Measurements from ENCODE around the gene PRX. TPM values are rescaled to one million over a fixed set of nuclear protein-coding genes. Genes with fewer than 3 reads are reported as not detected.
A peak's percentile ranks its signal among the peaks of the same experiment; 100 is the strongest.

PRX gene
- total and polyA plus RNA-seq, 9 of the 15 experiments (the other 6 are each of a cell fraction or from before 2014, with no cell fraction given): 0.65 to 3.5 (median 1.7) TPM; not detected in 2

GRCh38 chr19:40445780-40446262 lies 32.6 kb upstream of the PRX start (continued):
- TF ChIP-seq, protein P1, sequence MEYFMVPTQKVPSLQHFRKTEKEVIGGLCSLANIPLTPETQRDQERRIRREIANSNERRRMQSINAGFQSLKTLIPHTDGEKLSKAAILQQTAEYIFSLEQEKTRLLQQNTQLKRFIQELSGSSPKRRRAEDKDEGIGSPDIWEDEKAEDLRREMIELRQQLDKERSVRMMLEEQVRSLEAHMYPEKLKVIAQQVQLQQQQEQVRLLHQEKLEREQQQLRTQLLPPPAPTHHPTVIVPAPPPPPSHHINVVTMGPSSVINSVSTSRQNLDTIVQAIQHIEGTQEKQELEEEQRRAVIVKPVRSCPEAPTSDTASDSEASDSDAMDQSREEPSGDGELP (CRISPR knock-in tag; IDR thresholded peaks at IDR 0.05; ENCODE audit: borderline replicate concordance): 0 out of 2 replicates have a peak, but pooled peaks have one; percentile 8
- TF ChIP-seq POLR2H (tag; IDR thresholded peaks at IDR 0.05; ENCODE audit: low read depth): no peak
- TF ChIP-seq ZC3H8 (IDR thresholded peaks at IDR 0.05): no peak
- peak; percentile 59 for TF ChIP-seq EP300 (IDR thresholded peaks at IDR 0.05; ENCODE audit: low read length)
- TF ChIP-seq, protein P2, sequence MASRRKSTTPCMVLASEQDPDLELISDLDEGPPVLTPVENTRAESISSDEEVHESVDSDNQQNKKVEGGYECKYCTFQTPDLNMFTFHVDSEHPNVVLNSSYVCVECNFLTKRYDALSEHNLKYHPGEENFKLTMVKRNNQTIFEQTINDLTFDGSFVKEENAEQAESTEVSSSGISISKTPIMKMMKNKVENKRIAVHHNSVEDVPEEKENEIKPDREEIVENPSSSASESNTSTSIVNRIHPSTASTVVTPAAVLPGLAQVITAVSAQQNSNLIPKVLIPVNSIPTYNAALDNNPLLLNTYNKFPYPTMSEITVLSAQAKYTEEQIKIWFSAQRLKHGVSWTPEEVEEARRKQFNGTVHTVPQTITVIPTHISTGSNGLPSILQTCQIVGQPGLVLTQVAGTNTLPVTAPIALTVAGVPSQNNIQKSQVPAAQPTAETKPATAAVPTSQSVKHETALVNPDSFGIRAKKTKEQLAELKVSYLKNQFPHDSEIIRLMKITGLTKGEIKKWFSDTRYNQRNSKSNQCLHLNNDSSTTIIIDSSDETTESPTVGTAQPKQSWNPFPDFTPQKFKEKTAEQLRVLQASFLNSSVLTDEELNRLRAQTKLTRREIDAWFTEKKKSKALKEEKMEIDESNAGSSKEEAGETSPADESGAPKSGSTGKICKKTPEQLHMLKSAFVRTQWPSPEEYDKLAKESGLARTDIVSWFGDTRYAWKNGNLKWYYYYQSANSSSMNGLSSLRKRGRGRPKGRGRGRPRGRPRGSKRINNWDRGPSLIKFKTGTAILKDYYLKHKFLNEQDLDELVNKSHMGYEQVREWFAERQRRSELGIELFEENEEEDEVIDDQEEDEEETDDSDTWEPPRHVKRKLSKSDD (conservative IDR thresholded peaks at IDR 0.05; ENCODE audit: low read length): no peak
- TF ChIP-seq, protein P3, sequence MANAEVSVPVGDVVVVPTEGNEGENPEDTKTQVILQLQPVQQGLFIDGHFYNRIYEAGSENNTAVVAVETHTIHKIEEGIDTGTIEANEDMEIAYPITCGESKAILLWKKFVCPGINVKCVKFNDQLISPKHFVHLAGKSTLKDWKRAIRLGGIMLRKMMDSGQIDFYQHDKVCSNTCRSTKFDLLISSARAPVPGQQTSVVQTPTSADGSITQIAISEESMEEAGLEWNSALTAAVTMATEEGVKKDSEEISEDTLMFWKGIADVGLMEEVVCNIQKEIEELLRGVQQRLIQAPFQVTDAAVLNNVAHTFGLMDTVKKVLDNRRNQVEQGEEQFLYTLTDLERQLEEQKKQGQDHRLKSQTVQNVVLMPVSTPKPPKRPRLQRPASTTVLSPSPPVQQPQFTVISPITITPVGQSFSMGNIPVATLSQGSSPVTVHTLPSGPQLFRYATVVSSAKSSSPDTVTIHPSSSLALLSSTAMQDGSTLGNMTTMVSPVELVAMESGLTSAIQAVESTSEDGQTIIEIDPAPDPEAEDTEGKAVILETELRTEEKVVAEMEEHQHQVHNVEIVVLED (CRISPR knock-in tag; IDR thresholded peaks at IDR 0.05): no peak
- no peak for TF ChIP-seq ZNF785 (CRISPR knock-in tag; IDR thresholded peaks at IDR 0.05)
- TF ChIP-seq NELFE (IDR thresholded peaks at IDR 0.05; ENCODE audit: insufficient read depth, insufficient read length): no peak
- TF ChIP-seq RAD21 (CRISPR knock-in tag; conservative IDR thresholded peaks at IDR 0.05 in 1 of 2, IDR thresholded peaks at IDR 0.05 in 1 of 2): 0 out of 4 replicates have a peak, but pooled peaks of 1 of the 2 experiments have one; percentile 13
- no peak for TF ChIP-seq FUS (optimal IDR thresholded peaks at IDR 0.05; ENCODE audit: low read depth, low read length)
- TF ChIP-seq NFE2L1 (tag; IDR thresholded peaks at IDR 0.05; ENCODE audit: borderline replicate concordance, low read depth): no peak
- TF ChIP-seq, protein P4, sequence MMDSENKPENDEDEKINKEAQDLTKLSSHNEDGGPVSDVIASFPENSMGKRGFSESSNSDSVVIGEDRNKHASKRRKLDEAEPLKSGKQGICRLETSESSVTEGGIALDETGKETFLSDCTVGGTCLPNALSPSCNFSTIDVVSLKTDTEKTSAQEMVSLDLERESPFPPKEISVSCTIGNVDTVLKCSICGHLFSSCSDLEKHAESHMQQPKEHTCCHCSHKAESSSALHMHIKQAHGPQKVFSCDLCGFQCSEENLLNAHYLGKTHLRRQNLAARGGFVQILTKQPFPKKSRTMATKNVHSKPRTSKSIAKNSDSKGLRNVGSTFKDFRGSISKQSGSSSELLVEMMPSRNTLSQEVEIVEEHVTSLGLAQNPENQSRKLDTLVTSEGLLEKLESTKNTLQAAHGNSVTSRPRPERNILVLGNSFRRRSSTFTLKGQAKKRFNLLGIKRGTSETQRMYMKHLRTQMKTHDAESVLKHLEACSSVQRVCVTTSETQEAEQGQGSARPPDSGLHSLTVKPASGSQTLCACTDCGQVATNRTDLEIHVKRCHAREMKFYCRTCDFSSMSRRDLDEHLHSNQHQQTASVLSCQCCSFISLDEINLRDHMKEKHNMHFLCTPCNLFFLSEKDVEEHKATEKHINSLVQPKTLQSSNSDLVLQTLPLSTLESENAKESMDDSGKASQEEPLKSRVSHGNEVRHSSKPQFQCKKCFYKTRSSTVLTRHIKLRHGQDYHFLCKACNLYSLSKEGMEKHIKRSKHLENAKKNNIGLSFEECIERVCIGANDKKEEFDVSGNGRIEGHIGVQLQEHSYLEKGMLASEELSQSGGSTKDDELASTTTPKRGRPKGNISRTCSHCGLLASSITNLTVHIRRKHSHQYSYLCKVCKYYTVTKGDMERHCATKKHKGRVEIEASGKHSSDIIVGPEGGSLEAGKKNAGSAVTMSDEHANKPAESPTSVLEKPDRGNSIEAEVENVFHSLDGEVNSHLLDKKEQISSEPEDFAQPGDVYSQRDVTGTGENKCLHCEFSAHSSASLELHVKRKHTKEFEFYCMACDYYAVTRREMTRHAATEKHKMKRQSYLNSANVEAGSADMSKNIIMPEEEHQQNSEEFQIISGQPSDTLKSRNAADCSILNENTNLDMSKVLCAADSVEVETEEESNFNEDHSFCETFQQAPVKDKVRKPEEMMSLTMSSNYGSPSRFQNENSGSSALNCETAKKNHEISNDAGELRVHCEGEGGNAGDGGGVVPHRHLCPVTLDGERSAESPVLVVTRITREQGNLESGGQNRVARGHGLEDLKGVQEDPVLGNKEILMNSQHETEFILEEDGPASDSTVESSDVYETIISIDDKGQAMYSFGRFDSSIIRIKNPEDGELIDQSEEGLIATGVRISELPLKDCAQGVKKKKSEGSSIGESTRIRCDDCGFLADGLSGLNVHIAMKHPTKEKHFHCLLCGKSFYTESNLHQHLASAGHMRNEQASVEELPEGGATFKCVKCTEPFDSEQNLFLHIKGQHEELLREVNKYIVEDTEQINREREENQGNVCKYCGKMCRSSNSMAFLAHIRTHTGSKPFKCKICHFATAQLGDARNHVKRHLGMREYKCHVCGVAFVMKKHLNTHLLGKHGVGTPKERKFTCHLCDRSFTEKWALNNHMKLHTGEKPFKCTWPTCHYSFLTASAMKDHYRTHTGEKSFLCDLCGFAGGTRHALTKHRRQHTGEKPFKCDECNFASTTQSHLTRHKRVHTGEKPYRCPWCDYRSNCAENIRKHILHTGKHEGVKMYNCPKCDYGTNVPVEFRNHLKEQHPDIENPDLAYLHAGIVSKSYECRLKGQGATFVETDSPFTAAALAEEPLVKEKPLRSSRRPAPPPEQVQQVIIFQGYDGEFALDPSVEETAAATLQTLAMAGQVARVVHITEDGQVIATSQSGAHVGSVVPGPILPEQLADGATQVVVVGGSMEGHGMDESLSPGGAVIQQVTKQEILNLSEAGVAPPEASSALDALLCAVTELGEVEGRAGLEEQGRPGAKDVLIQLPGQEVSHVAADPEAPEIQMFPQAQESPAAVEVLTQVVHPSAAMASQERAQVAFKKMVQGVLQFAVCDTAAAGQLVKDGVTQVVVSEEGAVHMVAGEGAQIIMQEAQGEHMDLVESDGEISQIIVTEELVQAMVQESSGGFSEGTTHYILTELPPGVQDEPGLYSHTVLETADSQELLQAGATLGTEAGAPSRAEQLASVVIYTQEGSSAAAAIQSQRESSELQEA (IDR thresholded peaks at IDR 0.05; ENCODE audit: low read depth): no peak
- TF ChIP-seq, protein P5, sequence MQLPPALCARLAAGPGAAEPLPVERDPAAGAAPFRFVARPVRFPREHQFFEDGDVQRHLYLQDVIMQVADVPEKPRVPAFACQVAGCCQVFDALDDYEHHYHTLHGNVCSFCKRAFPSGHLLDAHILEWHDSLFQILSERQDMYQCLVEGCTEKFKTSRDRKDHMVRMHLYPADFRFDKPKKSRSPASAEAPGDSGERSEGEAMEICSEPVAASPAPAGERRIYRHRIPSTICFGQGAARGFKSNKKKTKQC (CRISPR knock-in tag; IDR thresholded peaks at IDR 0.05): peak; percentile 31; the same call in 1 of the 2 replicates
